MM.1S (cell line): ENCODE results near the gene NFX1.

Source experiments
- EZH2 ChIP-seq: fragments of 300-600 bp; sonication (generic); optimal IDR thresholded peaks from 2 replicates; pipeline ENCODE3; 2017; ENCODE audit warnings: low read depth, mild to moderate bottlenecking, antibody characterized with exemption, low read length, mixed read lengths
- EZH2phosphoT487 ChIP-seq: fragments of 300-600 bp; sonication (generic); IDR thresholded peaks from 2 replicates; pipeline ENCODE4 v1.6.1; 2018; ENCODE audit warnings: antibody characterized with exemption, low read length
- TF ChIP-seq, protein P1 (sequence below): fragments of 300-600 bp; sonication (generic); IDR thresholded peaks from 2 replicates; pipeline ENCODE4 v1.5.1; 2016; ENCODE audit warnings: antibody characterized with exemption, low read length, mixed read lengths

- TF ChIP-seq EZH2 (no peak), EZH2phosphoT487 (no peak)
- TF ChIP-seq, protein P1, sequence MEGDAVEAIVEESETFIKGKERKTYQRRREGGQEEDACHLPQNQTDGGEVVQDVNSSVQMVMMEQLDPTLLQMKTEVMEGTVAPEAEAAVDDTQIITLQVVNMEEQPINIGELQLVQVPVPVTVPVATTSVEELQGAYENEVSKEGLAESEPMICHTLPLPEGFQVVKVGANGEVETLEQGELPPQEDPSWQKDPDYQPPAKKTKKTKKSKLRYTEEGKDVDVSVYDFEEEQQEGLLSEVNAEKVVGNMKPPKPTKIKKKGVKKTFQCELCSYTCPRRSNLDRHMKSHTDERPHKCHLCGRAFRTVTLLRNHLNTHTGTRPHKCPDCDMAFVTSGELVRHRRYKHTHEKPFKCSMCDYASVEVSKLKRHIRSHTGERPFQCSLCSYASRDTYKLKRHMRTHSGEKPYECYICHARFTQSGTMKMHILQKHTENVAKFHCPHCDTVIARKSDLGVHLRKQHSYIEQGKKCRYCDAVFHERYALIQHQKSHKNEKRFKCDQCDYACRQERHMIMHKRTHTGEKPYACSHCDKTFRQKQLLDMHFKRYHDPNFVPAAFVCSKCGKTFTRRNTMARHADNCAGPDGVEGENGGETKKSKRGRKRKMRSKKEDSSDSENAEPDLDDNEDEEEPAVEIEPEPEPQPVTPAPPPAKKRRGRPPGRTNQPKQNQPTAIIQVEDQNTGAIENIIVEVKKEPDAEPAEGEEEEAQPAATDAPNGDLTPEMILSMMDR, result no peak
Measured at GRCh38 chr9:33374190-33374589, 83.9 kb downstream of the NFX1 start.
